PC-9 (cell line): Measurements from ENCODE around the gene LRRC2. TPM values are rescaled to one million over a fixed set of nuclear protein-coding genes. Genes with fewer than 3 reads are reported as not detected.

Source experiments
- BruUV-seq: library from RNA; stranded (reverse); fragments of 400-500 nt; replicated peaks from 2 replicates; lab custom pipeline; 2021; lab: Mats Ljungman, UMichigan
- CTCF ChIA-PET: fragments of 300-600 bp; sonication (Branson Sonifier 250); formaldehyde crosslinking; loops from one replicate; lab custom pipeline; 2022; ENCODE audit warnings: antibody characterized with exemption; lab: Charles Lee
- POLR2A ChIA-PET: fragments of 300-600 bp; sonication (Branson Sonifier 250); formaldehyde crosslinking; loops from one replicate; lab custom pipeline; 2022; ENCODE audit warnings: antibody characterized with exemption; ENCODE audit not compliant: unreplicated experiment; lab: Charles Lee
- DNase-seq, 2 experiments: peaks; one replicate each; pipeline versions ENCODE4 v3.0.0 to v3.0.0-alpha.2; 2015 to 2022; ENCODE audit warnings: mixed read lengths in 1 of 2
- H2AFZ ChIP-seq: fragments of 200-600 bp; sonication (generic); 2 replicates; pipeline ENCODE4 v1.8.1; 2017; ENCODE audit warnings: antibody characterized with exemption
- H3F3A ChIP-seq: fragments of 200-600 bp; sonication (generic); 2 replicates; pipeline ENCODE4 v1.8.1; 2017; ENCODE audit warnings: antibody characterized with exemption, mild to moderate bottlenecking, low read depth; ENCODE audit not compliant: insufficient read depth
- H3K27ac ChIP-seq: fragments of 200-600 bp; sonication (generic); 2 replicates; pipeline ENCODE4 v1.6.1; 2016; ENCODE audit warnings: mixed run types
- H3K27me3 ChIP-seq: fragments of 200-600 bp; sonication (generic); 2 replicates; pipeline ENCODE4 v1.6.1; 2016; ENCODE audit warnings: low read depth, mixed run types; ENCODE audit not compliant: insufficient read depth
- H3K36me3 ChIP-seq: fragments of 200-600 bp; sonication (generic); 2 replicates; pipeline ENCODE4 v1.6.1; 2016; ENCODE audit warnings: low read depth, mixed run types
- H3K4me1 ChIP-seq: fragments of 200-600 bp; sonication (generic); replicated peaks from 2 replicates; pipeline ENCODE4 v1.6.1; 2016; ENCODE audit warnings: mixed run types; ENCODE audit not compliant: insufficient read depth
- H3K4me2 ChIP-seq: fragments of 200-600 bp; sonication (generic); 2 replicates; pipeline ENCODE4 v1.6.1; 2017; ENCODE audit warnings: mixed run types
- H3K4me3 ChIP-seq: fragments of 200-600 bp; sonication (generic); 2 replicates; pipeline ENCODE4 v1.6.1; 2016; ENCODE audit warnings: mixed run types
- H3K79me2 ChIP-seq: fragments of 200-600 bp; sonication (generic); 2 replicates; pipeline ENCODE4 v1.6.1; 2017; ENCODE audit warnings: low read depth, mixed run types
- H3K9me2 ChIP-seq: fragments of 200-600 bp; sonication (generic); 2 replicates; pipeline ENCODE4 v1.8.1; 2017; ENCODE audit warnings: mild to moderate bottlenecking; ENCODE audit not compliant: insufficient read depth
- H3K9me3 ChIP-seq: fragments of 200-600 bp; sonication (generic); 2 replicates; pipeline ENCODE4 v1.8.1; 2016; ENCODE audit warnings: low read depth; ENCODE audit not compliant: insufficient read depth
- H4K20me1 ChIP-seq: fragments of 200-600 bp; sonication (generic); 2 replicates; pipeline ENCODE4 v1.8.1; 2017; ENCODE audit not compliant: insufficient read depth
- CTCF ChIP-seq: fragments of 200-600 bp; sonication (generic); conservative IDR thresholded peaks from 2 replicates; pipeline ENCODE4 v1.6.1; 2017; ENCODE audit warnings: mixed run types, antibody characterized with exemption, mild to moderate bottlenecking, moderate library complexity
- EZH2 ChIP-seq: fragments of 200-600 bp; sonication (generic); IDR thresholded peaks from 2 replicates; pipeline ENCODE4 v1.8.0; 2017; ENCODE audit warnings: antibody characterized with exemption, low read depth
- intact Hi-C: fragments of 100-400 bp; cut with micrococcal nuclease; formaldehyde crosslinking; loops from one replicate; pipeline ENCODE4 v1.10.0; 2022; ENCODE audit not compliant: unreplicated experiment
- total RNA-seq: library from RNA; stranded (reverse); gene quantifications from 2 replicates; pipeline ENCODE4 v1.2.3, GENCODE V29; 2021

Gene LRRC2
- total RNA-seq, 1 experiment from 2014 or later, result 0.22 TPM

- Histone ChIP-seq H3K9me3 (no peaks in the 10 kb centered on the region), H3K4me1 (no peaks in the 10 kb centered on the region), H3K36me3 (no peaks in the 10 kb centered on the region), H3K27me3 (no peaks in the 10 kb centered on the region), H3K27ac (no peak overlapping the region), H4K20me1 (no peaks in the 10 kb centered on the region), H3K4me2 (no peak overlapping the region), H3K79me2 (no peaks in the 10 kb centered on the region), H3K4me3 (no peak overlapping the region), H3F3A (no peaks in the 10 kb centered on the region), H2AFZ (no peak overlapping the region), H3K9me2 (no peaks in the 10 kb centered on the region)
- POLR2A ChIA-PET, result no interaction called here
- BruUV-seq, result no TSS peak
- TF ChIP-seq EZH2 (no peak), CTCF (no peak)
- CTCF ChIA-PET, result no interaction called here
- DNase-seq, result no peak
- intact Hi-C loops, result no loop called here
These were observed 96.3 kb downstream of the LRRC2 start for GRCh38 chr3:46469680-46470357.

- no peaks in the 10 kb centered on the region for H3K4me1 ChIP-seq
- ChIA-PET CTCF (no interaction called here), POLR2A (no interaction called here)
- H3K79me2 ChIP-seq, result no peaks in the 10 kb centered on the region
- BruUV-seq, result no TSS peak
- no peaks in the 10 kb centered on the region for H3K27me3 ChIP-seq
- H3K4me3 ChIP-seq, result no peak overlapping the region
- H3K36me3 ChIP-seq, result no peaks in the 10 kb centered on the region
- no peaks in the 10 kb centered on the region for H4K20me1 ChIP-seq
- intact Hi-C loops, result no loop called here
- DNase-seq, result no peak
- TF ChIP-seq CTCF, result no peak
- no peaks in the 10 kb centered on the region for H3K9me2 ChIP-seq
- no peak overlapping the region for H3K27ac ChIP-seq
- H3K9me3 ChIP-seq, result no peaks in the 10 kb centered on the region
- no peak overlapping the region for H2AFZ ChIP-seq
- H3K4me2 ChIP-seq, result no peak overlapping the region
- no peaks in the 10 kb centered on the region for H3F3A ChIP-seq
These were observed 97.1 kb downstream of the LRRC2 start for GRCh38 chr3:46468753-46469600.

- Histone ChIP-seq H3K4me2 (no peak overlapping the region), H3K79me2 (no peaks in the 10 kb centered on the region), H3K9me3 (no peaks in the 10 kb centered on the region), H3K9me2 (no peaks in the 10 kb centered on the region), H3K4me3 (no peak overlapping the region), H4K20me1 (no peaks in the 10 kb centered on the region), H3K27ac (no peak overlapping the region), H3K36me3 (no peaks in the 10 kb centered on the region), H3K27me3 (no peaks in the 10 kb centered on the region), H2AFZ (no peak overlapping the region), H3K4me1 (no peaks in the 10 kb centered on the region), H3F3A (no peaks in the 10 kb centered on the region)
- no TSS peak for BruUV-seq
- intact Hi-C loops, result no loop called here
- ChIA-PET POLR2A (no interaction called here), CTCF (no interaction called here)
- TF ChIP-seq EZH2 (no peak), CTCF (no peak)
- DNase-seq, result no peak
These were observed 98.5 kb downstream of the LRRC2 start for GRCh38 chr3:46467562-46467961.
